IPS-NIHi11 (cell line): Measurements from ENCODE around the gene MBLAC2.

Experiments used
- DNase-seq: peaks from one replicate; pipeline ENCODE4 v3.0.0; 2012; ENCODE audit warnings: mixed read lengths, low spot score

MBLAC2 gene

GRCh38 chr5:90461288-90461687 is 13.3 kb downstream of the MBLAC2 start:
- DNase-seq, result peak; percentile 7

GRCh38 chr5:90446961-90447360 is 27.6 kb downstream of the MBLAC2 start:
- no peak for DNase-seq

GRCh38 chr5:90440644-90441043 is 33.9 kb downstream of the MBLAC2 start:
- DNase-seq, result no peak

GRCh38 chr5:90438100-90438499 is 36.5 kb downstream of the MBLAC2 start:
- DNase-seq, result no peak

GRCh38 chr5:90437663-90438062 is 36.9 kb downstream of the MBLAC2 start:
- no peak for DNase-seq

GRCh38 chr5:90434116-90434714 is 40.4 kb downstream of the MBLAC2 start:
- DNase-seq, result peak; percentile 42

GRCh38 chr5:90424245-90424644 is 50.3 kb downstream of the MBLAC2 start:
- DNase-seq, result no peak

- DNase-seq, result peak; percentile 49
Observed at GRCh38 chr5:90421136-90421535, 53.4 kb downstream of the MBLAC2 start.

GRCh38 chr5:90418214-90418613 is 56.4 kb downstream of the MBLAC2 start:
- DNase-seq, result no peak

- no peak for DNase-seq
Observed at GRCh38 chr5:90410178-90410762, 64.3 kb downstream of the MBLAC2 start.

GRCh38 chr5:90409318-90410177 is 65.0 kb downstream of the MBLAC2 start, which contains the start of gene CETN3:
TSS of gene CETN3 (minus strand) at chr5:90409756. CDS start at chr5:90409661, 95 bp downstream.
- peak; percentile 91 for DNase-seq

- peak; percentile 6 for DNase-seq
Observed at GRCh38 chr5:90408571-90409317, 65.8 kb downstream of the MBLAC2 start.
